ENCODE measurements around the gene UGT1A9. TPM values are rescaled to one million over a fixed set of nuclear protein-coding genes. Genes with fewer than 3 reads are reported as not detected.

The UGT1A9 gene
- polyA plus RNA-seq, 1 experiment: not detected

DNA sequence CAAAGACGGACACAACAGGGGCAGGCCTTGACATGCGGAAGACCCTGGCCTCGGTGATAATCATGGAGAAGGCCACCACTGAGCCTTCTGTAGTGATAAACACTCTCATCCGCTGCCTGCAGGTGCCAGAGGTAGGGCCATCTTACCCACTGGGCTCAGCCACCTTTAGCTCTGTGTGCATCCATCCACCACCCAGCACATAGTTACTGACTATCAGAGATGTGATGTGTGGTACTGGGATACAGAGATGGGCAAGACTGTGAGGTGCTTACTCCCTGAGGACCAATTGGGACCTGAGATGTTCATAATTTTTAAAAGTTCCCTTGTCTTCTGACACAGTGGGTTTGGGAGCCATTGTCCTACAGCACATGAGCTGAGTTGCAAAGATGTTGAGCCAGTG is 108.0 kb downstream of the UGT1A9 start:
- DNase-seq (ENCODE audit: low read depth, low spot score): no peak
- POLR2A ChIA-PET: no interaction called here
- H3K4me3 ChIP-seq (ENCODE audit: low read depth, low read length): no peak overlapping the region
- TF ChIP-seq, protein P1, sequence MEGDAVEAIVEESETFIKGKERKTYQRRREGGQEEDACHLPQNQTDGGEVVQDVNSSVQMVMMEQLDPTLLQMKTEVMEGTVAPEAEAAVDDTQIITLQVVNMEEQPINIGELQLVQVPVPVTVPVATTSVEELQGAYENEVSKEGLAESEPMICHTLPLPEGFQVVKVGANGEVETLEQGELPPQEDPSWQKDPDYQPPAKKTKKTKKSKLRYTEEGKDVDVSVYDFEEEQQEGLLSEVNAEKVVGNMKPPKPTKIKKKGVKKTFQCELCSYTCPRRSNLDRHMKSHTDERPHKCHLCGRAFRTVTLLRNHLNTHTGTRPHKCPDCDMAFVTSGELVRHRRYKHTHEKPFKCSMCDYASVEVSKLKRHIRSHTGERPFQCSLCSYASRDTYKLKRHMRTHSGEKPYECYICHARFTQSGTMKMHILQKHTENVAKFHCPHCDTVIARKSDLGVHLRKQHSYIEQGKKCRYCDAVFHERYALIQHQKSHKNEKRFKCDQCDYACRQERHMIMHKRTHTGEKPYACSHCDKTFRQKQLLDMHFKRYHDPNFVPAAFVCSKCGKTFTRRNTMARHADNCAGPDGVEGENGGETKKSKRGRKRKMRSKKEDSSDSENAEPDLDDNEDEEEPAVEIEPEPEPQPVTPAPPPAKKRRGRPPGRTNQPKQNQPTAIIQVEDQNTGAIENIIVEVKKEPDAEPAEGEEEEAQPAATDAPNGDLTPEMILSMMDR (IDR thresholded peaks at IDR 0.05; ENCODE audit: low read depth, low read length): no peak
- peaks cover 2% of the 10 kb centered on the region for H3K27me3 ChIP-seq (ENCODE audit: control insufficient read depth, insufficient read depth, low read length)
- H3K9me3 ChIP-seq (ENCODE audit: control insufficient read depth, insufficient read depth, low read length): peaks cover 8% of the 10 kb centered on the region
- CTCF ChIA-PET: interaction anchor here (1.0 kb wide), 1 partner anchor 1879 kb away, joined by 3 read pairs; no protein-coding TSS in a partner anchor
- H3K27ac ChIP-seq (ENCODE audit: low read depth, low read length): no peak overlapping the region

DNA sequence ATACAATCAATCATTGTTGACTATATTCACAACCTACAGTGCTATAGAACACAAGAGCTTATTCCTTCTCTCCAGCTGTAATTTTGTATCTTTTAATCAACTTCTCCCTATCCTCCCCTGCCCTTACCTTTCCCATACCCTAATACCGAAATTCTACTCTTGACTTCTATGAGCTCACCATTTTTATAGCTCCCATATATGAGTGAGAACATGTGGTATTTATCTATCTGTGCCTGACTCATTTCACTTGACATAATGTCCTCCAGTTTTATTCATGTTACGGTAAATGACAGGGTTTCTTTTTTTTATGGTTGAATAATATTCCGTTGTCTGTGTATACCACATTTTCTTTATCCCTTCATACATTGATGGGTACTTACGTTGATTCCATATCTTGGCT is 109.1 kb downstream of the UGT1A9 start:
- H3K9me3 ChIP-seq (ENCODE audit: control insufficient read depth, insufficient read depth, low read length): no peaks in the 10 kb centered on the region; the same call in 1 of the 2 replicates
- DNase-seq (ENCODE audit: low read depth, low spot score): no peak
- H3K27ac ChIP-seq (ENCODE audit: low read depth, low read length): no peak overlapping the region
- peaks cover 2% of the 10 kb centered on the region for H3K27me3 ChIP-seq (ENCODE audit: control insufficient read depth, insufficient read depth, low read length)
- ChIA-PET CTCF (interaction anchor here (0.5 to 1.0 kb wide), 2 partner anchors 48 to 1880 kb away, joined by 3 read pairs; no protein-coding TSS in a partner anchor), POLR2A (no interaction called here)
- TF ChIP-seq, protein P1 (IDR thresholded peaks at IDR 0.05; ENCODE audit: low read depth, low read length): no peak
- H3K4me3 ChIP-seq (ENCODE audit: low read depth, low read length): no peak overlapping the region

DNA sequence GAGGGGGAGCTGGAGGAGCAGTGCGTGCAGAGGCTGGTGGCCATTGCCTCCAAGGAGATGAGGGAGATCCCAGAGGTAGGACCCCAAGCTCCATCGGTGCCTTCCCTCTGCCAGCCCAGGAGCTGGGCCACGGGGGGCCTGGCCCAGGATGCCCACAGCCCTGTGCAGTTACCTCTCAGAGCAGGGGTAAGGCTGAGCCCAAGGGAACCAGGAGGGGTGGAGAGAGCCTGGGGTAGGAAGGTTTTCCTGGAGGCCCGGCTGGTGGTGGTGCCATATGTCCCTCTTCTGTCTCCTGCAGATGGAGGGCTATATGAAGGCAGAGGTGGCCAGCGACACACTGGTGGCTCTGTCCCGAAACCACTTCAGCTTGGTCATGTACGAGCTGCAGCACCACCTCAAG is 117.9 kb downstream of the UGT1A9 start:
- ChIA-PET POLR2A (no interaction called here), CTCF (no interaction called here)
- Histone ChIP-seq H3K27me3 (ENCODE audit: control insufficient read depth, insufficient read depth, low read length) (peaks cover 6% of the 10 kb centered on the region), H3K9me3 (ENCODE audit: control insufficient read depth, insufficient read depth, low read length) (peaks cover 5% of the 10 kb centered on the region; the same call in 1 of the 2 replicates), H3K27ac (ENCODE audit: low read depth, low read length) (no peak overlapping the region), H3K4me3 (ENCODE audit: low read depth, low read length) (no peak overlapping the region)
- DNase-seq (ENCODE audit: low read depth, low spot score): no peak
- TF ChIP-seq, protein P1 (IDR thresholded peaks at IDR 0.05; ENCODE audit: low read depth, low read length): no peak

DNA sequence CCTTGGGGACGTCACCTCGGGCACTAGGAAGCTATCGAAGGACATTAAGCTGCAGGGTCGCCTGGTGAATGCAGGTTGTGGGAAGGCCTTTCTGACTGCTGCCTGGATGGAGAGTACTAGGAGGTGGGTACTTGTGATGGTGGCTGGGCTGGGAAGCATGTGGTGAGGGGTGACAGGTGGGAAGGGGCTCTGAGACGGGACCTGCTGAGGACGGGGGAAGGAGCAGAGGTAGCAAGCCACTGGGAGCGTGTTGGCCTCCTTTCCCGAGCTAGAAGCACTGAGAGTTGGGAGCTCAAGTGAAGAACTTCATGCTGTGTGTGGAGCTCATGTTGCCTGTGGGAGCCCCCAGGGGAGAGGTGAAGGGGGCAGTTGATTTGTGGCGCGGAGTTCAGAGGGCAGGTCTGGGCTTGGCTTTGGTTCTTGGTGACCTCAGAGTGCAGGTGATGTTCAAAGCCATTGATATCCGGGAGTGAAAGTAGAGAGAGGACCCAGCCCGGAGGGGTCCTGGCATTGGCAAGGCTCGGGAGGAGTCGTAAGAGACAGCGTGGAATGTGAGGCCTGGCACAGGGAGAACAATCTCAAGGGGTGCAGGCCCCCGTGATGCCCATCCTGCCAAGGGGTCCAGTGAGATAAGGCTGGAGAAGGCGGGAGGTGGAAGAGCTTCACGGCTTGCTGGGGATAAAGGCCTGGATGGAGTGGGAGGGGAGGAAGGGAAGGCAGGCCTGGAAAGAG is 119.6 kb downstream of the UGT1A9 start:
- H3K9me3 ChIP-seq (ENCODE audit: control insufficient read depth, insufficient read depth, low read length): peaks cover 5% of the 10 kb centered on the region; the same call in 1 of the 2 replicates
- no peak overlapping the region for H3K4me3 ChIP-seq (ENCODE audit: low read depth, low read length)
- TF ChIP-seq, protein P1 (IDR thresholded peaks at IDR 0.05; ENCODE audit: low read depth, low read length): no peak
- ChIA-PET POLR2A (no interaction called here), CTCF (no interaction called here)
- DNase-seq (ENCODE audit: low read depth, low spot score): no peak
- no peak overlapping the region for H3K27ac ChIP-seq (ENCODE audit: low read depth, low read length)
- H3K27me3 ChIP-seq (ENCODE audit: control insufficient read depth, insufficient read depth, low read length): peaks cover 6% of the 10 kb centered on the region

DNA sequence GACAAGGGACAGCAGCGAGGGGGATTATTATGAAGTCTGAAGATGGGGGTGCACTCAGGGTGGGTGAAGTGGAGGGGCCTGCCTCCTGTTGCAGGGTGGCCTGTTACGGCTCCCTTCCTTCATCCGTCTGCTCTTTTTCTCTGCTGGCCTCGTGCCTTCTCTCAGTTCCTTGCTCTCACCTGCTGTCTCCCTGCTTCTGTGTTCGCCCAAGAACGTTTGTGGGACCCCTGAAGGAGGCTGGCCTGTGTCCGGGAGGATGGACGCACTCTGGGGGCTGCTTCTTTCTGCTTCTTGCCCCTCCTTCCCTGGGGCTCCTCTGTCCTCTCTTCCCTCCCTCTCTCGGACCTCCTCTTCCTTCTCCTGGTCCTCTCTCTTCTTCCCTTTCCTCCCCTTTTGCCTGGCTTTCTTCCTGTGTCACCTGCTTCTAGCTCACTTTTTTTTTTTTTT is 120.2 kb downstream of the UGT1A9 start:
- CTCF ChIA-PET: no interaction called here
- POLR2A ChIA-PET: no interaction called here
- peaks cover 6% of the 10 kb centered on the region for H3K27me3 ChIP-seq (ENCODE audit: control insufficient read depth, insufficient read depth, low read length)
- TF ChIP-seq, protein P1 (IDR thresholded peaks at IDR 0.05; ENCODE audit: low read depth, low read length): no peak
- H3K4me3 ChIP-seq (ENCODE audit: low read depth, low read length): no peak overlapping the region
- H3K9me3 ChIP-seq (ENCODE audit: control insufficient read depth, insufficient read depth, low read length): peaks cover 5% of the 10 kb centered on the region; the same call in 1 of the 2 replicates
- no peak overlapping the region for H3K27ac ChIP-seq (ENCODE audit: low read depth, low read length)
- DNase-seq (ENCODE audit: low read depth, low spot score): no peak

All from AG04450 (cell line).